PFSK-1 (cell line): Measurements from ENCODE around the gene RHOD.

Source experiments
- POLR2AphosphoS5 ChIP-seq: IDR thresholded peaks from 2 replicates; pipeline ENCODE4 v1.6.1; 2012; ENCODE audit warnings: low read depth, mild to moderate bottlenecking, control low read depth, low read length, moderate library complexity
- SIN3A ChIP-seq: IDR thresholded peaks from 2 replicates; pipeline ENCODE4 v1.6.1; 2012; ENCODE audit warnings: mild to moderate bottlenecking, low read length, moderate library complexity, borderline replicate concordance; ENCODE audit not compliant: insufficient read depth
- TAF1 ChIP-seq: IDR thresholded peaks from 2 replicates; pipeline ENCODE4 v1.6.1; 2012; ENCODE audit warnings: low read length, control low read depth, borderline replicate concordance; ENCODE audit not compliant: insufficient read depth

DNA sequence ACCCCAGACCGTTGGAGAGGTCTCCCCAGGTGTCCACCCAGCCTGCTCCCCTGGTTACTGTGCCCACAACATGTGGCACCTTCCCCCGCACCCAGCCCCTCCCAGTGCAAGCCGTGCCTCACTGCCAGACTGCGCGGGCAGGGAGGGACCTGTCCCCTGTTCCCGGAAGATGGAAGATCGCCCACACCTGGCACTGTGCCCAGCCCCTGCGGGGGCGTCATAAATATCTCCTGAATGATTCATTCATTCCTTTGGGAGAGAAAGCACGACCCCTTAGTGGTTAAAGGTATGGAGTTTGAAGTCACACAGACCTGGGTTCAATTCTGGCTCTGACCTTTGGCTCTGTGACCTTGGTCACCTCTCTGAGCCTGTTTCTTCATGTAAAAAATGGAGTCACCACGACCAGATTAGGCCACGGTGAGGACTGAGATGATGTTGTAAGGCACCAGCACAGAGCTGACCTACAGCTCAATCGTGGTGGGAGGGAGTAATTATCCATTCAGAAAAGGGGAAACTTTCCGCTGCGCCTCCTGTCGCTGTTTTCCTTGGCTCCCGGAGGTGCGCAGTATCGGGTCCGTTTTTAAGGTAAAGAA lies 34.2 kb upstream of the RHOD start:
- TF ChIP-seq SIN3A (no peak), POLR2AphosphoS5 (no peak), TAF1 (no peak)
